ENCODE measurements around the gene GADD45A. TPM values are rescaled to one million over a fixed set of nuclear protein-coding genes. Genes with fewer than 3 reads are reported as not detected.

Gene GADD45A
- total RNA-seq, 1 donor from 2014 or later, result 28.6 TPM

- Histone ChIP-seq H3K27me3 (no peaks in the 10 kb centered on the region), H3K4me1 (peaks cover 12% of the 10 kb centered on the region), H4K20me1 (ENCODE audit: low read depth) (no peaks in the 10 kb centered on the region), H3K4me3 (no peak overlapping the region), H3K36me3 (no peaks in the 10 kb centered on the region), H3K9ac (no peak overlapping the region), H3F3A (ENCODE audit: low read depth) (no peaks in the 10 kb centered on the region), H3K9me3 (ENCODE audit: low read depth) (no peaks in the 10 kb centered on the region), H3K79me2 (ENCODE audit: low read depth) (no peaks in the 10 kb centered on the region), H3K4me2 (no peak overlapping the region), H2AFZ (replicated peaks) (no peak overlapping the region), H3K27ac (no peak overlapping the region)
- no peak for DNase-seq (ENCODE audit: low spot score)
- H3K4me3 Mint-ChIP-seq, result no peak overlapping the region
- H3K27me3 Mint-ChIP-seq (ENCODE audit: insufficient read depth, low read depth), result peaks cover 4% of the 10 kb centered on the region
- H3K4me1 Mint-ChIP-seq, result peaks cover 24% of the 10 kb centered on the region
- no peaks in the 10 kb centered on the region for H3K36me3 Mint-ChIP-seq
- no peaks in the 10 kb centered on the region for H3K9me3 Mint-ChIP-seq
- no peak overlapping the region for H3K27ac Mint-ChIP-seq
- TF ChIP-seq EZH2 (IDR thresholded peaks at IDR 0.05) (no peak), EZH2phosphoT487 (IDR thresholded peaks at IDR 0.05) (no peak), CTCF (IDR thresholded peaks at IDR 0.05) (no peak)
These were observed 30.8 kb downstream of the GADD45A start for GRCh38 chr1:67715819-67716218.

GRCh38 chr1:67716800-67717199, 31.8 kb downstream of the GADD45A start:
- no peak overlapping the region for H2AFZ ChIP-seq (replicated peaks)
- H3K4me2 ChIP-seq, result no peak overlapping the region
- no peak overlapping the region for H3K4me3 ChIP-seq
- H3K9ac ChIP-seq, result no peak overlapping the region
- Mint-ChIP-seq H3K4me1 (peaks cover 27% of the 10 kb centered on the region), H3K27ac (no peak overlapping the region), H3K27me3 (ENCODE audit: insufficient read depth, low read depth) (peaks cover 3% of the 10 kb centered on the region), H3K36me3 (no peaks in the 10 kb centered on the region), H3K4me3 (no peak overlapping the region), H3K9me3 (no peaks in the 10 kb centered on the region)
- H3K4me1 ChIP-seq, result peaks cover 22% of the 10 kb centered on the region
- no peaks in the 10 kb centered on the region for H3K79me2 ChIP-seq (ENCODE audit: low read depth)
- H4K20me1 ChIP-seq (ENCODE audit: low read depth), result no peaks in the 10 kb centered on the region
- TF ChIP-seq CTCF (IDR thresholded peaks at IDR 0.05), result no peak
- TF ChIP-seq EZH2 (IDR thresholded peaks at IDR 0.05), result no peak
- no peak for TF ChIP-seq EZH2phosphoT487 (IDR thresholded peaks at IDR 0.05)
- DNase-seq (ENCODE audit: low spot score), result no peak
- H3K36me3 ChIP-seq, result no peaks in the 10 kb centered on the region
- no peaks in the 10 kb centered on the region for H3K9me3 ChIP-seq (ENCODE audit: low read depth)
- H3K27ac ChIP-seq, result no peak overlapping the region
- H3F3A ChIP-seq (ENCODE audit: low read depth), result no peaks in the 10 kb centered on the region
- no peaks in the 10 kb centered on the region for H3K27me3 ChIP-seq

- no peak for DNase-seq (ENCODE audit: low spot score)
- Mint-ChIP-seq H3K4me1 (peaks cover 24% of the 10 kb centered on the region), H3K27me3 (ENCODE audit: insufficient read depth, low read depth) (peaks cover 1% of the 10 kb centered on the region), H3K9me3 (no peaks in the 10 kb centered on the region), H3K27ac (no peak overlapping the region), H3K36me3 (no peaks in the 10 kb centered on the region), H3K4me3 (no peak overlapping the region)
- no peak overlapping the region for H3K9ac ChIP-seq
- TF ChIP-seq EZH2phosphoT487 (IDR thresholded peaks at IDR 0.05), result no peak
- no peak overlapping the region for H3K4me3 ChIP-seq
- no peaks in the 10 kb centered on the region for H3K36me3 ChIP-seq
- peaks cover 30% of the 10 kb centered on the region for H3K4me1 ChIP-seq
- no peak overlapping the region for H3K4me2 ChIP-seq
- H4K20me1 ChIP-seq (ENCODE audit: low read depth), result no peaks in the 10 kb centered on the region
- no peaks in the 10 kb centered on the region for H3F3A ChIP-seq (ENCODE audit: low read depth)
- no peak overlapping the region for H3K27ac ChIP-seq
- H2AFZ ChIP-seq (replicated peaks), result no peak overlapping the region
- H3K27me3 ChIP-seq, result no peaks in the 10 kb centered on the region
- no peaks in the 10 kb centered on the region for H3K79me2 ChIP-seq (ENCODE audit: low read depth)
- H3K9me3 ChIP-seq (ENCODE audit: low read depth), result no peaks in the 10 kb centered on the region
These were observed 32.9 kb downstream of the GADD45A start for GRCh38 chr1:67717876-67718275.

- Histone ChIP-seq H4K20me1 (ENCODE audit: low read depth) (no peaks in the 10 kb centered on the region), H3K4me3 (no peak overlapping the region), H3K79me2 (ENCODE audit: low read depth) (no peaks in the 10 kb centered on the region), H3K9me3 (ENCODE audit: low read depth) (no peaks in the 10 kb centered on the region), H3K36me3 (no peaks in the 10 kb centered on the region), H3K4me2 (no peak overlapping the region), H3K9ac (no peak overlapping the region), H3K27me3 (no peaks in the 10 kb centered on the region), H3K27ac (no peak overlapping the region), H3F3A (ENCODE audit: low read depth) (no peaks in the 10 kb centered on the region), H2AFZ (replicated peaks) (no peak overlapping the region), H3K4me1 (peaks cover 23% of the 10 kb centered on the region)
- no peak for DNase-seq (ENCODE audit: low spot score)
- H3K27ac Mint-ChIP-seq, result no peak overlapping the region
- no peaks in the 10 kb centered on the region for H3K9me3 Mint-ChIP-seq
- no peaks in the 10 kb centered on the region for H3K36me3 Mint-ChIP-seq
- peaks cover 12% of the 10 kb centered on the region for H3K4me1 Mint-ChIP-seq
- no peak overlapping the region for H3K4me3 Mint-ChIP-seq
- TF ChIP-seq EZH2phosphoT487 (IDR thresholded peaks at IDR 0.05) (no peak), CTCF (IDR thresholded peaks at IDR 0.05) (no peak), EZH2 (IDR thresholded peaks at IDR 0.05) (no peak)
- no peaks in the 10 kb centered on the region for H3K27me3 Mint-ChIP-seq (ENCODE audit: insufficient read depth, low read depth)
These were observed 34.6 kb downstream of the GADD45A start for GRCh38 chr1:67719329-67720196.
